ENCODE results near the gene CCBE1.

Gene CCBE1

GRCh38 chr18:59500765-59501164 lies 196.5 kb downstream of the CCBE1 start:
- no peak overlapping the region for H3K27ac ChIP-seq
- TF ChIP-seq ZFX (IDR thresholded peaks at IDR 0.05; ENCODE audit: borderline replicate concordance) (no peak), CTCF (IDR thresholded peaks at IDR 0.05) (no peak)

GRCh38 chr18:59498506-59499086 lies 198.6 kb downstream of the CCBE1 start:
- no peak for TF ChIP-seq CTCF (IDR thresholded peaks at IDR 0.05)
- TF ChIP-seq ZFX (IDR thresholded peaks at IDR 0.05; ENCODE audit: borderline replicate concordance), result no peak
- H3K27ac ChIP-seq, result no peak overlapping the region

- no peak for TF ChIP-seq ZFX (IDR thresholded peaks at IDR 0.05; ENCODE audit: borderline replicate concordance)
- TF ChIP-seq CTCF (IDR thresholded peaks at IDR 0.05), result no peak
- H3K27ac ChIP-seq, result no peak overlapping the region
Measured at GRCh38 chr18:59492756-59493421, 204.3 kb downstream of the CCBE1 start.

- TF ChIP-seq CTCF (IDR thresholded peaks at IDR 0.05), result no peak
- TF ChIP-seq ZFX (IDR thresholded peaks at IDR 0.05; ENCODE audit: borderline replicate concordance), result no peak
Measured at GRCh38 chr18:59488899-59489298, 208.3 kb downstream of the CCBE1 start.

GRCh38 chr18:59485382-59485781 lies 211.8 kb downstream of the CCBE1 start:
- no peak for TF ChIP-seq ZFX (IDR thresholded peaks at IDR 0.05; ENCODE audit: borderline replicate concordance)
- H3K27ac ChIP-seq, result no peak overlapping the region

More at GRCh38 chr18:59488899-59489298, 208.3 kb downstream of the CCBE1 start:
- no peak overlapping the region for H3K27ac ChIP-seq

GRCh38 chr18:59484561-59485328 lies 212.5 kb downstream of the CCBE1 start:
- H3K27ac ChIP-seq, result no peak overlapping the region
- no peak for TF ChIP-seq CTCF (IDR thresholded peaks at IDR 0.05)
- no peak for TF ChIP-seq ZFX (IDR thresholded peaks at IDR 0.05; ENCODE audit: borderline replicate concordance)

GRCh38 chr18:59484131-59484530 lies 213.1 kb downstream of the CCBE1 start:
- TF ChIP-seq CTCF (IDR thresholded peaks at IDR 0.05) (no peak), ZFX (IDR thresholded peaks at IDR 0.05; ENCODE audit: borderline replicate concordance) (no peak)
- no peak overlapping the region for H3K27ac ChIP-seq
